Activated naive CD8-positive, alpha-beta T cell treated with anti-CD3 and anti-CD28 coated beads, Interleukin-2, amount 10 ng/mL, durations not matched to agents 7 days and 5 days (primary cell): ENCODE measurements around the gene ROPN1L. TPM values are rescaled to one million over a fixed set of nuclear protein-coding genes. Genes with fewer than 3 reads are reported as not detected.
"Not testable (repeated sequence)": the region's sequence is repeated elsewhere in the genome, so short reads cannot be mapped to it uniquely, and the experiment has no call there.

Experiments
- ATAC-seq: fragments of 150-1000 bp; cut with Tn5 transposase; one replicate; pipeline ENCODE4 v1.10.0; 2021; ENCODE audit warnings: low read depth, moderate library complexity
- POLR2A ChIA-PET: fragments of 350-600 bp; sonication (Branson Sonifier 250); formaldehyde crosslinking; loops from one replicate; lab custom pipeline; 2021; ENCODE audit warnings: antibody characterized with exemption; lab: Charles Lee
- DNase-seq: peaks from one replicate; pipeline ENCODE4 v3.0.0; 2021
- H3K27ac Mint-ChIP-seq: one replicate; pipeline ENCODE4 v1.8.0; 2022; ENCODE audit warnings: mild to moderate bottlenecking, mixed read lengths
- H3K27me3 Mint-ChIP-seq: one replicate; pipeline ENCODE4 v1.8.0; 2022; ENCODE audit warnings: mild to moderate bottlenecking, moderate library complexity, mixed read lengths
- H3K36me3 Mint-ChIP-seq: one replicate; pipeline ENCODE4 v1.8.0; 2021; ENCODE audit warnings: mild to moderate bottlenecking, mixed read lengths
- H3K4me1 Mint-ChIP-seq: one replicate; pipeline ENCODE4 v1.8.0; 2021; ENCODE audit warnings: mixed read lengths
- H3K4me3 Mint-ChIP-seq: one replicate; pipeline ENCODE4 v1.8.0; 2022; ENCODE audit warnings: mild to moderate bottlenecking, moderate library complexity, mixed read lengths
- H3K9me3 Mint-ChIP-seq: one replicate; pipeline ENCODE4 v1.8.0; 2021; ENCODE audit warnings: mixed read lengths
- total RNA-seq, 2 experiments: library from RNA; stranded (reverse); gene quantifications; one replicate each; pipeline ENCODE4 v1.2.3, GENCODE V29; 2021

ROPN1L gene
- 1 to 10 TPM; 1.4 to 1.5 TPM for total RNA-seq

DNA sequence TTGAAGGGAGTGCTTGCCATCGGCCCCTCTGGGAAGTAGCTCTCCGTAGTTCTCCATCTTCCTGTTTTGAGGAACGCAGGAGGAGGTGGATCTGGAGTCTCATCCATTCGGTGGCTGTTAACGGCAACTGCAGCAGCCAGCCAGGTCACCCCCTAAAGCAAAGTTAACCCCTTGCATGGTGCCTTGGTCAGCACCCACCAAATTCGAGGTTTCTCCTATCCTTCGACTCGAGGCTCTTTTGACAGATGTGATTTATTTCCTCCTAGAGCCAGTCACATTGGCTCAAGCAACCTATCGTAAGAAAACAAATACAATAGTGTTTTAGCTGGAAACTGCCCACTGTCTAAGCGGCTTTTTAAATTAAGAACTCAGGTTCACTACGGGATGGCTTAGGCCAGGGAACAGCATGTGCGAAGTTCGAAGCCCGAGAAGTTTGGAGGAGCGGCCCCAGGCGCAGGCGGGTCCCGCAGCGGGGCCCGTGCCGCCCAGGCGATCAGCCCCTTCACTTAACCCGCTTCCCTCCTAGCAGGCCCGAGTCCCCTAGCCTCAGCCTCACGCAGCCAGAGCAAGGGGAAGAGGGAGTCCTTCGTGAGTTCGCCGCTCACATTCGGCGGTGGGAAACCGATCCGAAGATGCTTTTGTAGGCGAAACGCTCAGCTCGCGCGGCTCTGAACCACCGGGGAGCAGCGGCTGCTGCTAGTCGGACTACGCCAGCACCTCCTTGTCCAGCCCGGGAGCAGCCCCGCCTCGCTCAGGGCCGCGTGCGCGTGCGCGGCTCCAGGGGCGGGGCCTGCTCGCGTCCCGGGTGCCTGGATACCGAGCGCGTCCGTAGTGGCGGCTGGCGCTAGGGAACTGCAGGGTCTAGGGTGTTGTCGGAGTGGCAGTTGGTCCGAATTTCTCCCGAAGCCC lies at the start of gene ROPN1L:
TSS of gene ROPN1L (plus strand) at position 797 of the 909 bp plus-strand sequence. CDS start 289 bp downstream, outside the sequence.
- Mint-ChIP-seq H3K4me3 (peak within 1 kb of the TSS; percentile 78), H3K27ac (peak within 1 kb of the TSS; percentile 49), H3K27me3 (peaks cover 8% of the 10 kb centered on the region), H3K4me1 (peaks cover 29% of the 10 kb centered on the region), H3K9me3 (peaks cover 4% of the 10 kb centered on the region), H3K36me3 (peaks cover 22% of the 10 kb centered on the region)
- POLR2A ChIA-PET = interaction anchor here (1.0 to 2.3 kb wide), 2 partner anchors 88 to 186 kb away, joined by 4 to 9 read pairs; partner anchors contain the start of gene MARCHF6
- DNase-seq = peak; percentile 92
- peak; percentile 95 for ATAC-seq

GRCh38 chr5:10392567-10393328 lies 48.9 kb upstream of the ROPN1L start:
- H3K9me3 Mint-ChIP-seq, DNase-seq, POLR2A ChIA-PET, H3K4me1 Mint-ChIP-seq, H3K27me3 Mint-ChIP-seq, H3K27ac Mint-ChIP-seq, H3K4me3 Mint-ChIP-seq, ATAC-seq: not testable (repeated sequence)
- peaks cover 34% of the 10 kb centered on the region for H3K36me3 Mint-ChIP-seq

DNA sequence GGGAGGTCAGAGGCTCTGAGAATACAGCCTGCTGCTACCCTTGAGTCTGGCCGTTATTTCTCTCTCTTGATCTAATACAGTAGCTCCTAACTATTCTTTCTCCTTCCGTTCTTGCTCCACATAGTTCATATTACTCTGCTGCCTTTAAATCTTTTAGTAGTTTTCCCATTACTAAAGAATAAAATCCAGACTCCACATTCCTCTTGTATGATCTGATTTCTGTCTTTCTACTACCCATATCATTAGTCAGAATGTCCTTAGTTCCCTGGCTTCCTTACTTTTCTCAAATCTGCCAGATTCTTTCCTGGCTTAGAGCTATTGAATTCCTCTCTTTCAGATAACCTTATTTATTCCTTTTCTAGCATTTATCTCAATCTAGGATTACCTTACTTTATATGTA lies 48.2 kb upstream of the ROPN1L start:
- no peaks in the 10 kb centered on the region for H3K9me3 Mint-ChIP-seq
- POLR2A ChIA-PET = no interaction called here

GRCh38 chr5:10396552-10396951 lies 45.1 kb upstream of the ROPN1L start:
- ATAC-seq = no peak
- Mint-ChIP-seq H3K27ac (no peak overlapping the region), H3K9me3 (no peaks in the 10 kb centered on the region), H3K4me1 (peaks cover 11% of the 10 kb centered on the region), H3K36me3 (peaks cover 26% of the 10 kb centered on the region), H3K4me3 (no peak overlapping the region), H3K27me3 (no peaks in the 10 kb centered on the region)
- DNase-seq = no peak
- POLR2A ChIA-PET = no interaction called here

More for the DNA sequence above, 48.2 kb upstream of the ROPN1L start:
- no peaks in the 10 kb centered on the region for H3K27me3 Mint-ChIP-seq
- H3K4me1 Mint-ChIP-seq = peaks cover 2% of the 10 kb centered on the region
- H3K27ac Mint-ChIP-seq = no peak overlapping the region
- no peak overlapping the region for H3K4me3 Mint-ChIP-seq
- peaks cover 34% of the 10 kb centered on the region for H3K36me3 Mint-ChIP-seq
- ATAC-seq = no peak
- no peak for DNase-seq

- H3K4me1 Mint-ChIP-seq = peaks cover 14% of the 10 kb centered on the region
- no peak overlapping the region for H3K4me3 Mint-ChIP-seq
- no peaks in the 10 kb centered on the region for H3K27me3 Mint-ChIP-seq
- no peak overlapping the region for H3K27ac Mint-ChIP-seq
- no peak for DNase-seq
- ATAC-seq = no peak
- POLR2A ChIA-PET = no interaction called here
- no peaks in the 10 kb centered on the region for H3K9me3 Mint-ChIP-seq
- peaks cover 24% of the 10 kb centered on the region for H3K36me3 Mint-ChIP-seq
Measured at GRCh38 chr5:10399839-10400238, 41.8 kb upstream of the ROPN1L start.

GRCh38 chr5:10400411-10400810 lies 41.3 kb upstream of the ROPN1L start:
- POLR2A ChIA-PET = no interaction called here
- Mint-ChIP-seq H3K36me3 (peaks cover 23% of the 10 kb centered on the region), H3K27me3 (no peaks in the 10 kb centered on the region), H3K4me1 (peaks cover 14% of the 10 kb centered on the region), H3K9me3 (no peaks in the 10 kb centered on the region), H3K27ac (no peak overlapping the region), H3K4me3 (no peak overlapping the region)
- no peak for ATAC-seq
- no peak for DNase-seq

DNA sequence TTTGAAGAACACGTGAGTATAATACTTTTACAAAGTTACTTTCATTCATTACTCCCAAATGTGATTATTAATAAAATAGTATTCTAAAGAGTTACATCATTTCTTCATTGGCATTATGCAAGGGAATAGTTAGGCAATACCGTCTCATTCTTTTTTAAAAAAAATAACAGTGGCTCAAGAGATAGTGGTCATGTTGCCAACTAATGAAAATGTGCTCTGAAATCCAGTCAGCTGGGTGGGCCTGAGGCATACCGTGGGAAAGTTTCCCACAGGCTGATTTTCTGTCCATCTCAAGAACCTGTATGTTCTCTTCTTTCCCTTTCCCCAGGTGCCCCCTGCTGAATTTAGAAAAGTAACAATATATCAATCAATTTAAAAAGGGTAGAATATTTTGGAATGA lies 40.8 kb upstream of the ROPN1L start:
- Mint-ChIP-seq H3K27me3 (no peaks in the 10 kb centered on the region), H3K4me3 (no peak overlapping the region), H3K4me1 (peaks cover 14% of the 10 kb centered on the region), H3K36me3 (peaks cover 21% of the 10 kb centered on the region), H3K27ac (no peak overlapping the region), H3K9me3 (no peaks in the 10 kb centered on the region)
- DNase-seq (no peak), ATAC-seq (no peak)
- POLR2A ChIA-PET = no interaction called here

GRCh38 chr5:10401498-10401897 lies 40.2 kb upstream of the ROPN1L start:
- peak; percentile 56 for ATAC-seq
- POLR2A ChIA-PET = no interaction called here
- no peak overlapping the region for H3K4me3 Mint-ChIP-seq
- H3K27me3 Mint-ChIP-seq = no peaks in the 10 kb centered on the region
- H3K27ac Mint-ChIP-seq = no peak overlapping the region
- H3K4me1 Mint-ChIP-seq = peaks cover 12% of the 10 kb centered on the region
- H3K9me3 Mint-ChIP-seq = no peaks in the 10 kb centered on the region
- H3K36me3 Mint-ChIP-seq = peaks cover 20% of the 10 kb centered on the region
- no peak for DNase-seq

DNA sequence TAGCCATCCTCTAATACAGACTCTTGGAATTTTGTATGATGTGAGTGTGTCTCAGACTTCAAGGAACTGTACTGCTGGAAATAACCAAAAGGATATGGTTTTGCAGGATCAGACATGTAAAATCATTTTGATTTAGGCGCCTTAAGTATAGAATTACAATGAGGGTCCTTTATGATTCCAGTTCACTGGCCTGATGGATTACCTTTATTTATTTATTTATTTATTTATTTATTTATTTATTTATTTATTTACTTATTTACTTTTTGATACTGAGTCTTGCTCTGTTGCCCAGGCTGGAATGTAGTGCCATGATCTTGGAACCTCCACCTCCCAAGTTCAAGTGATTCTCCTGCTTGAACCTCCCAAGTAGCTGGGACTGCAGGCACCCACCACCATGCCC lies 37.9 kb upstream of the ROPN1L start:
- Mint-ChIP-seq H3K27me3 (no peaks in the 10 kb centered on the region), H3K4me1 (peaks cover 13% of the 10 kb centered on the region), H3K36me3 (peaks cover 28% of the 10 kb centered on the region), H3K27ac (no peak overlapping the region), H3K9me3 (no peaks in the 10 kb centered on the region), H3K4me3 (no peak overlapping the region)
- POLR2A ChIA-PET = no interaction called here
- DNase-seq (no peak), ATAC-seq (no peak)

DNA sequence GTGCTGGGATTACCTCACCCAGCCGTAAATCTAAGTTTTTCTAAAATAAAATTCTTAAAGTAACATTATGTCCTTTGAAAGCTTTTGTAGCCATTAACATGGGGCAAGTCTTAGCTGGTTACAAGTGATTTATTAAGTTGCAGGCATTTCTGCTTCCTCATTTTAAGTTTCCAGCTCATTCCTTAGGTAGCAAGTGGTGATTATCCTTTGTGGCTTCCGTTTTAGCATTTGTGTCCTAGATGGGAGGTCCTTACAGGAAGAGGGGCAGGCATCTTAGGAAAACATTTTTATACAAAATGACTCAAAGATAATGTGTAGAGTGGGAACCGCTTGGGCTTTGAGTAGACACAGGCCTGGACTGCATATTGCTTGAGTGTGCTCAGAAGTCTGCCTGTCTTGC lies 35.0 kb upstream of the ROPN1L start:
- Mint-ChIP-seq H3K27me3 (no peaks in the 10 kb centered on the region), H3K9me3 (no peaks in the 10 kb centered on the region), H3K27ac (no peak overlapping the region), H3K4me1 (peaks cover 11% of the 10 kb centered on the region), H3K36me3 (peaks cover 40% of the 10 kb centered on the region), H3K4me3 (no peak overlapping the region)
- no peak for DNase-seq
- POLR2A ChIA-PET = no interaction called here
- no peak for ATAC-seq

GRCh38 chr5:10409504-10409903 lies 32.2 kb upstream of the ROPN1L start:
- peaks cover 54% of the 10 kb centered on the region for H3K36me3 Mint-ChIP-seq
- no peak for DNase-seq
- no peaks in the 10 kb centered on the region for H3K9me3 Mint-ChIP-seq
- H3K4me1 Mint-ChIP-seq = peaks cover 13% of the 10 kb centered on the region
- H3K27me3 Mint-ChIP-seq = no peaks in the 10 kb centered on the region
- POLR2A ChIA-PET = no interaction called here
- ATAC-seq = peak; percentile 54
- peak overlapping the region; percentile 3 for H3K4me3 Mint-ChIP-seq
- peak overlapping the region; percentile 80 for H3K27ac Mint-ChIP-seq

DNA sequence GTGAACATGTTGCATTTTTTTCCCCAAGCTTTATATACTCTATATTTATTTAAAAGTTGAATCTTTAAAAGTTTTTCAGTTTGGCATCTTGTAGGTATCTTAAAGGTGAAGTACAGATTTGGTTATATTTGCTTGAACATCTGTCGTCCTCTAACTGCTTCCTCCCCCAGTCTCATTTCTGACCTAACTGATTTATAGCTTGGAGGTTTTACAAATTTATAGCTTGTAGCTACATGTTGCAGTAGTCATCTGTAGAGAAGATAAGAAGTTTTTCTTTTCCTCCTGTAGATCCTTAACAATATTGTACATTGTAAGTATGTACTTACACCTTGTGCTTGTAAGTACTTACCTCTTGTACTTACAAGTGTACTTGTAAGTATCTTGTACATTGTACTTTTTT lies 31.0 kb upstream of the ROPN1L start:
- Mint-ChIP-seq H3K36me3 (peaks cover 59% of the 10 kb centered on the region), H3K4me3 (no peak overlapping the region), H3K27ac (no peak overlapping the region), H3K4me1 (peaks cover 13% of the 10 kb centered on the region), H3K27me3 (no peaks in the 10 kb centered on the region), H3K9me3 (no peaks in the 10 kb centered on the region)
- ATAC-seq (no peak), DNase-seq (no peak)
- POLR2A ChIA-PET = no interaction called here

DNA sequence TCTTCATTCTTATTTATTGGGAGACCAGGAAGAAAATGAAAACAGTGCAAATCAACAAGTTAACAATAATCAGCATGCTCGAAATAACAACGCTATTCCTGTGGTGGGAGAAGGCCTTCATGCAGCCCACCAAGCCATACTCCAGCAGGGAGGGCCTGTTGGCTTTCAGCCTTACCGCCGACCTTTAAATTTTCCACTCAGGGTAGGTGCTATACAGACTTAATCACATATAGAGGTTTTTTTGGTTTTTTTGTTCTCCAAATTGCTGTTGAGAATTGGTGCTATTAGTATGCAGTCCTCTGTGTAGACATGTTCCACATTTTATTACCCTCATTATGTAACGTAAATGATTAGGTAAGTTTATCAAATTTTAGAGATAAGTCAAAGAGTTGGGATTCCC lies 30.3 kb upstream of the ROPN1L start:
- Mint-ChIP-seq H3K4me3 (no peak overlapping the region), H3K27me3 (no peaks in the 10 kb centered on the region), H3K27ac (no peak overlapping the region), H3K9me3 (no peaks in the 10 kb centered on the region), H3K36me3 (peaks cover 56% of the 10 kb centered on the region), H3K4me1 (peaks cover 13% of the 10 kb centered on the region)
- no peak for DNase-seq
- POLR2A ChIA-PET = no interaction called here
- no peak for ATAC-seq
